ENCODE results near the gene ZFAND3. TPM values are rescaled to one million over a fixed set of nuclear protein-coding genes. Genes with fewer than 3 reads are reported as not detected.

ZFAND3 gene
- total and polyA plus RNA-seq, 2 of the 4 experiments (the other 2 are of a cell fraction), result 10.9 to 26.7 TPM

- H3K4me2 ChIP-seq (ENCODE audit: low read depth, low read length), result no peak overlapping the region
- POLR2A ChIA-PET (ENCODE audit: unreplicated experiment), result no interaction called here
- peaks cover 17 to 69% of the 10 kb centered on the region in 2 experiments; a peak in 3 of 4 replicates for H3K79me1 ChIP-seq (ENCODE audit: low read depth in 1 of 2, low read length in 2 of 2)
- H4K20me1 ChIP-seq (ENCODE audit: insufficient read depth, low read length), result peaks cover 96% of the 10 kb centered on the region
- no peak overlapping the region for H4K8ac ChIP-seq (ENCODE audit: low read depth in 2 of 2, low read length in 2 of 2)
- H4K5ac ChIP-seq (ENCODE audit: low read depth, low read length), result no peak overlapping the region
- H3K4me3 ChIP-seq (ENCODE audit: insufficient read depth, low read depth, low read length), result no peak overlapping the region
- H3K36me3 ChIP-seq (ENCODE audit: control insufficient read depth, insufficient read depth, low read length), result peaks cover 7% of the 10 kb centered on the region
- no peak overlapping the region for H3K23ac ChIP-seq (ENCODE audit: low read depth, low read length)
- CTCF ChIA-PET, result no interaction called here
- in situ Hi-C loops (cut with MboI; ENCODE audit: low sequenced_read_pairs), result no loop called here
- no peak overlapping the region for H3K9ac ChIP-seq (ENCODE audit: low read depth, low read length)
- H3K56ac ChIP-seq (ENCODE audit: extremely low read depth, insufficient read depth, low read length), result no peak overlapping the region
- H2BK15ac ChIP-seq (ENCODE audit: low read depth, low read length), result no peak overlapping the region
- H3K4ac ChIP-seq (ENCODE audit: low read depth, low read length), result no peak overlapping the region
- ATAC-seq (ENCODE audit: low read depth) (no peak), DNase-seq (no peak)
- TF ChIP-seq RAD21 (IDR thresholded peaks at IDR 0.05; ENCODE audit: low read length), result no peak
- TF ChIP-seq RCOR1 (IDR thresholded peaks at IDR 0.05; ENCODE audit: insufficient replicate concordance, low read length), result no peak
- no peak for TF ChIP-seq CEBPB (IDR thresholded peaks at IDR 0.05; ENCODE audit: low read depth, low read length)
- TF ChIP-seq MXI1 (IDR thresholded peaks at IDR 0.05; ENCODE audit: borderline replicate concordance, low read depth, low read length), result no peak
- no peak for TF ChIP-seq MAFK (IDR thresholded peaks at IDR 0.05; ENCODE audit: low read depth, low read length)
- no peak for TF ChIP-seq SMC3 (IDR thresholded peaks at IDR 0.05; ENCODE audit: low read depth, low read length)
- H3K14ac ChIP-seq (replicated peaks; ENCODE audit: low read depth, low read length), result no peak overlapping the region
- H2BK120ac ChIP-seq (ENCODE audit: low read depth, low read length), result no peak overlapping the region
- intact Hi-C loops (cut with micrococcal nuclease), result no loop called here
- dilution Hi-C loops (cut with HindIII; ENCODE audit: low sequenced_read_pairs, unreplicated experiment), result no loop called here
- H3K9me3 ChIP-seq (ENCODE audit: control insufficient read depth, insufficient read depth, low read length), result no peaks in the 10 kb centered on the region
- WGBS, 2 experiments (ENCODE audit: extremely low coverage in 2 of 2, insufficient read length in 1 of 2), result no CpG with 5 or more reads among the region's 2 CpGs
- H2AK9ac ChIP-seq (replicated peaks; ENCODE audit: low read depth, low read length, poor library complexity), result no peak overlapping the region
- no peak overlapping the region for H2AK5ac ChIP-seq (ENCODE audit: low read depth, low read length)
- H3K27me3 ChIP-seq (ENCODE audit: control insufficient read depth, insufficient read depth, low read length), result no peaks in the 10 kb centered on the region
- no peak overlapping the region for H2AFZ ChIP-seq (replicated peaks; ENCODE audit: low read length, poor library complexity)
- no peak overlapping the region for H4K91ac ChIP-seq (ENCODE audit: insufficient read depth, low read depth, low read length)
- H2BK20ac ChIP-seq (ENCODE audit: low read depth, low read length), result no peak overlapping the region
- H3K9me1 ChIP-seq (ENCODE audit: insufficient read depth, low read length), result peaks cover 15% of the 10 kb centered on the region
- no peak overlapping the region for H3K27ac ChIP-seq (ENCODE audit: insufficient read depth, low read length)
- H3K4me1 ChIP-seq (ENCODE audit: control insufficient read depth, insufficient read depth, low read length), result 0 out of 2 replicates have a peak, but pooled peaks cover 2% of the 10 kb centered on the region
- BruUV-seq (replicated peaks), result no TSS peak
- H2BK5ac ChIP-seq (ENCODE audit: low read depth, low read length, poor library complexity, severe bottlenecking), result no peak overlapping the region
- H3K18ac ChIP-seq (ENCODE audit: low read depth, low read length), result no peak overlapping the region
These were observed 16.4 kb downstream of the ZFAND3 start for GRCh38 chr6:37835923-37836322.

All from IMR-90 (cell line).